ENCODE results near the gene BAG5. TPM values are rescaled to one million over a fixed set of nuclear protein-coding genes. Genes with fewer than 3 reads are reported as not detected.
A peak's percentile ranks its signal among the peaks of the same experiment; 100 is the strongest.

The BAG5 gene
- total RNA-seq, 1 experiment from 2014 or later: 76.5 TPM

- peaks cover 14% of the 10 kb centered on the region for H3K4me1 ChIP-seq (replicated peaks; ENCODE audit: insufficient read depth)
- no peak overlapping the region for H3K4me3 ChIP-seq
- H3F3A ChIP-seq (ENCODE audit: insufficient read depth, low read depth): peaks cover 21% of the 10 kb centered on the region
- H4K20me1 ChIP-seq (ENCODE audit: insufficient read depth): no peaks in the 10 kb centered on the region
- ChIA-PET POLR2A (ENCODE audit: unreplicated experiment) (no interaction called here), CTCF (interaction anchor here (0.6 kb wide), 2 partner anchors 227 to 231 kb away, joined by 5 to 11 read pairs; no protein-coding TSS in a partner anchor)
- H2AFZ ChIP-seq: no peak overlapping the region
- peaks cover 25% of the 10 kb centered on the region for H3K36me3 ChIP-seq (ENCODE audit: low read depth)
- H3K4me2 ChIP-seq: no peak overlapping the region
- intact Hi-C loops (cut with micrococcal nuclease; ENCODE audit: unreplicated experiment): no loop called here
- no TSS peak for BruUV-seq (replicated peaks)
- peaks cover 20% of the 10 kb centered on the region for H3K79me2 ChIP-seq (ENCODE audit: low read depth)
- no peak for DNase-seq
- 0 out of 2 replicates have a peak, but pooled peaks cover 3% of the 10 kb centered on the region for H3K9me3 ChIP-seq (ENCODE audit: insufficient read depth, low read depth)
- no peaks in the 10 kb centered on the region for H3K27me3 ChIP-seq (ENCODE audit: insufficient read depth, low read depth)
- TF ChIP-seq, protein P1, sequence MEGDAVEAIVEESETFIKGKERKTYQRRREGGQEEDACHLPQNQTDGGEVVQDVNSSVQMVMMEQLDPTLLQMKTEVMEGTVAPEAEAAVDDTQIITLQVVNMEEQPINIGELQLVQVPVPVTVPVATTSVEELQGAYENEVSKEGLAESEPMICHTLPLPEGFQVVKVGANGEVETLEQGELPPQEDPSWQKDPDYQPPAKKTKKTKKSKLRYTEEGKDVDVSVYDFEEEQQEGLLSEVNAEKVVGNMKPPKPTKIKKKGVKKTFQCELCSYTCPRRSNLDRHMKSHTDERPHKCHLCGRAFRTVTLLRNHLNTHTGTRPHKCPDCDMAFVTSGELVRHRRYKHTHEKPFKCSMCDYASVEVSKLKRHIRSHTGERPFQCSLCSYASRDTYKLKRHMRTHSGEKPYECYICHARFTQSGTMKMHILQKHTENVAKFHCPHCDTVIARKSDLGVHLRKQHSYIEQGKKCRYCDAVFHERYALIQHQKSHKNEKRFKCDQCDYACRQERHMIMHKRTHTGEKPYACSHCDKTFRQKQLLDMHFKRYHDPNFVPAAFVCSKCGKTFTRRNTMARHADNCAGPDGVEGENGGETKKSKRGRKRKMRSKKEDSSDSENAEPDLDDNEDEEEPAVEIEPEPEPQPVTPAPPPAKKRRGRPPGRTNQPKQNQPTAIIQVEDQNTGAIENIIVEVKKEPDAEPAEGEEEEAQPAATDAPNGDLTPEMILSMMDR (conservative IDR thresholded peaks at IDR 0.05): no peak
- no peak for TF ChIP-seq EZH2 (IDR thresholded peaks at IDR 0.05; ENCODE audit: low read depth)
- no peak overlapping the region for H3K27ac ChIP-seq
- H3K9me2 ChIP-seq (ENCODE audit: insufficient read depth): no peaks in the 10 kb centered on the region
Measured at GRCh38 chr14:103581206-103581605, 18.7 kb upstream of the BAG5 start.

GRCh38 chr14:103578401-103579075 lies 16.1 kb upstream of the BAG5 start:
- Histone ChIP-seq H3K36me3 (ENCODE audit: low read depth) (peaks cover 33% of the 10 kb centered on the region), H3K4me3 (no peak overlapping the region), H3K4me1 (replicated peaks; ENCODE audit: insufficient read depth) (peaks cover 24% of the 10 kb centered on the region), H3K9me2 (ENCODE audit: insufficient read depth) (no peaks in the 10 kb centered on the region), H3K27ac (no peak overlapping the region), H3K4me2 (no peak overlapping the region), H4K20me1 (ENCODE audit: insufficient read depth) (no peaks in the 10 kb centered on the region), H3F3A (ENCODE audit: insufficient read depth, low read depth) (peaks cover 43% of the 10 kb centered on the region), H3K27me3 (ENCODE audit: insufficient read depth, low read depth) (no peaks in the 10 kb centered on the region), H2AFZ (no peak overlapping the region), H3K79me2 (ENCODE audit: low read depth) (peaks cover 37% of the 10 kb centered on the region), H3K9me3 (ENCODE audit: insufficient read depth, low read depth) (0 out of 2 replicates have a peak, but pooled peaks cover 3% of the 10 kb centered on the region)
- no TSS peak for BruUV-seq (replicated peaks)
- intact Hi-C loops (cut with micrococcal nuclease; ENCODE audit: unreplicated experiment): loop anchor here (10.0 kb wide), 2 partner anchors 406 to 496 kb away; no protein-coding TSS in a partner anchor
- no peak for DNase-seq
- ChIA-PET CTCF (no interaction called here), POLR2A (ENCODE audit: unreplicated experiment) (no interaction called here)
- TF ChIP-seq EZH2 (IDR thresholded peaks at IDR 0.05; ENCODE audit: low read depth): no peak
- TF ChIP-seq, protein P1 (conservative IDR thresholded peaks at IDR 0.05): no peak

DNA sequence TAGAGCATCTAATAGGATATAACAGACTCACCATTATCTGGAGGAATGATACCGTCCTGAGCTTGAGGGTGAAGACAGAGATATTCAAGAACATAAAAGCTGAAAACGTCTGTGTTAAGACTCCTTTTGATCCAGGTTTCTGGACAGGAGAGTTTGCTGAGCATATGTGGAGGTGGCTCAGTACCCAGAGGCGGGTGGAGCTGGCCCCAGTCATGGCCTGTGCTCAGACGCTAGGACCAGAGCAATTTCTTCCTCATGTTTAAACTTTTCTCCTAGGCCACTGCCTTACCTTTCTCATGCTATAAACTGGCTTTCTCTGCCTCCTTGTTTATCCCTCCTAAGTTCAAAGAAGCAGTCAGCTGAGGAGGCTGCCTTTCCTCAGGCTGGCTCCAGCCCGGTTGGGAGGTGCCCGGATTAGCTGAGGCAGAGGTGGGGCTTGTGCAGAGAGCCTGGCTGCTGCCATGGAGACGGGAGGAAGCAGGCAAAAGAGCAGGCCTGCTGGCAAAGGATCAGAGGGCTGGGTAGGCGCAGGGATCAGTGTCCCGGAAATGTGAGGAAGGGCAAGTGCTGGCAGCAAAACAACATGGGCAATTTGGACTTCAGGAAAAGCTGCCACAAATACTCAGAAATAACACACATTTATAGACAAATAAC lies 14.0 kb upstream of the BAG5 start:
- CTCF ChIA-PET: interaction anchor here (0.6 kb wide), 2 partner anchors 104 to 463 kb away, joined by 3 read pairs; no protein-coding TSS in a partner anchor
- H2AFZ ChIP-seq: no peak overlapping the region

More for the DNA sequence above, 14.0 kb upstream of the BAG5 start:
- no TSS peak for BruUV-seq (replicated peaks)
- Histone ChIP-seq H3K36me3 (ENCODE audit: low read depth) (peaks cover 38% of the 10 kb centered on the region), H3K79me2 (ENCODE audit: low read depth) (peaks cover 52% of the 10 kb centered on the region), H3K27ac (peak overlapping the region; percentile 40), H3K27me3 (ENCODE audit: insufficient read depth, low read depth) (no peaks in the 10 kb centered on the region), H3K4me3 (no peak overlapping the region), H3F3A (ENCODE audit: insufficient read depth, low read depth) (peaks cover 55% of the 10 kb centered on the region), H4K20me1 (ENCODE audit: insufficient read depth) (peaks cover 5% of the 10 kb centered on the region), H3K9me3 (ENCODE audit: insufficient read depth, low read depth) (no peaks in the 10 kb centered on the region), H3K4me2 (peak overlapping the region; percentile 59), H3K4me1 (replicated peaks; ENCODE audit: insufficient read depth) (peaks cover 24% of the 10 kb centered on the region), H3K9me2 (ENCODE audit: insufficient read depth) (no peaks in the 10 kb centered on the region)
- POLR2A ChIA-PET (ENCODE audit: unreplicated experiment): interaction anchor here (0.6 to 0.9 kb wide), 3 partner anchors 59 to 139 kb away, joined by 3 to 8 read pairs (median 3); partner anchors contain the start of genes XRCC3 and ZFYVE21
- TF ChIP-seq, protein P1 (conservative IDR thresholded peaks at IDR 0.05): no peak
- TF ChIP-seq EZH2 (IDR thresholded peaks at IDR 0.05; ENCODE audit: low read depth): no peak
- intact Hi-C loops (cut with micrococcal nuclease; ENCODE audit: unreplicated experiment): loop anchor here (1.0 to 10.0 kb wide), 4 partner anchors 18 to 498 kb away; no protein-coding TSS in a partner anchor
- DNase-seq: peak; percentile 97
